HEK293 (cell line): ENCODE data around the gene FBN2.
A peak's percentile ranks its signal among the peaks of the same experiment; 100 is the strongest.

Experiments used
- GLI4 ChIP-seq: fragments of 450-650 bp; formaldehyde crosslinking; IDR thresholded peaks from 2 replicates; pipeline ENCODE4 v1.5.1; 2016; ENCODE audit warnings: missing biosample characterization, missing genetic modification characterization
- GLIS2 ChIP-seq: fragments of 450-650 bp; formaldehyde crosslinking; IDR thresholded peaks from 2 replicates; pipeline ENCODE4 v1.5.1; 2016; ENCODE audit warnings: missing biosample characterization, missing genetic modification characterization
- KLF16 ChIP-seq: fragments of 450-650 bp; formaldehyde crosslinking; IDR thresholded peaks from 2 replicates; pipeline ENCODE4 v1.5.1; 2017; ENCODE audit warnings: missing biosample characterization, missing genetic modification characterization
- OVOL3 ChIP-seq: fragments of 450-650 bp; formaldehyde crosslinking; IDR thresholded peaks from 2 replicates; pipeline ENCODE4 v1.5.1; 2016; ENCODE audit warnings: missing biosample characterization, missing genetic modification characterization
- SCRT1 ChIP-seq: fragments of 450-650 bp; formaldehyde crosslinking; IDR thresholded peaks from 2 replicates; pipeline ENCODE4 v1.5.1; 2016; ENCODE audit warnings: missing biosample characterization, missing genetic modification characterization, borderline replicate concordance
- SCRT2 ChIP-seq: fragments of 450-650 bp; formaldehyde crosslinking; IDR thresholded peaks from 2 replicates; pipeline ENCODE4 v1.5.1; 2016; ENCODE audit warnings: missing biosample characterization, missing genetic modification characterization
- SP7 ChIP-seq: fragments of 450-650 bp; formaldehyde crosslinking; IDR thresholded peaks from 2 replicates; pipeline ENCODE4 v1.5.1; 2016; ENCODE audit warnings: missing biosample characterization, missing genetic modification characterization
- WT1 ChIP-seq: fragments of 450-650 bp; formaldehyde crosslinking; IDR thresholded peaks from 2 replicates; pipeline ENCODE4 v1.5.1; 2016; ENCODE audit warnings: missing biosample characterization, missing genetic modification characterization
- YY2 ChIP-seq: fragments of 450-650 bp; formaldehyde crosslinking; IDR thresholded peaks from 2 replicates; pipeline ENCODE4 v1.5.1; 2016; ENCODE audit warnings: missing biosample characterization, missing genetic modification characterization
- ZBTB20 ChIP-seq: fragments of 450-650 bp; formaldehyde crosslinking; IDR thresholded peaks from 2 replicates; pipeline ENCODE4 v1.5.1; 2016; ENCODE audit warnings: missing biosample characterization, missing genetic modification characterization
- ZBTB8A ChIP-seq: fragments of 450-650 bp; formaldehyde crosslinking; IDR thresholded peaks from 2 replicates; pipeline ENCODE4 v1.5.1; 2016; ENCODE audit warnings: missing biosample characterization, missing genetic modification characterization
- ZEB2 ChIP-seq: fragments of 450-650 bp; formaldehyde crosslinking; IDR thresholded peaks from 2 replicates; pipeline ENCODE4 v1.5.1; 2016; ENCODE audit warnings: missing biosample characterization, missing genetic modification characterization
- ZFHX2 ChIP-seq: fragments of 450-650 bp; formaldehyde crosslinking; conservative IDR thresholded peaks from 2 replicates; pipeline ENCODE4 v1.5.1; 2016; ENCODE audit warnings: missing biosample characterization, missing genetic modification characterization
- ZFP41 ChIP-seq: fragments of 450-650 bp; formaldehyde crosslinking; IDR thresholded peaks from 2 replicates; pipeline ENCODE4 v1.5.1; 2016; ENCODE audit warnings: missing biosample characterization, missing genetic modification characterization, borderline replicate concordance
- ZNF138 ChIP-seq: fragments of 450-650 bp; formaldehyde crosslinking; IDR thresholded peaks from 2 replicates; pipeline ENCODE4 v1.5.1; 2016; ENCODE audit warnings: missing biosample characterization, missing genetic modification characterization, borderline replicate concordance
- ZNF174 ChIP-seq: fragments of 450-650 bp; formaldehyde crosslinking; IDR thresholded peaks from 2 replicates; pipeline ENCODE4 v1.5.0; 2017; ENCODE audit warnings: missing biosample characterization, mild to moderate bottlenecking, missing genetic modification characterization
- ZNF2 ChIP-seq: fragments of 450-650 bp; formaldehyde crosslinking; IDR thresholded peaks from 2 replicates; pipeline ENCODE4 v1.5.1; 2016; ENCODE audit warnings: missing biosample characterization, missing genetic modification characterization
- ZNF211 ChIP-seq: fragments of 450-650 bp; formaldehyde crosslinking; IDR thresholded peaks from 2 replicates; pipeline ENCODE4 v1.5.1; 2016; ENCODE audit warnings: low read depth, missing biosample characterization, missing genetic modification characterization
- ZNF214 ChIP-seq: fragments of 450-650 bp; formaldehyde crosslinking; IDR thresholded peaks from 2 replicates; pipeline ENCODE4 v1.5.1; 2017; ENCODE audit warnings: missing biosample characterization, mild to moderate bottlenecking, missing genetic modification characterization, borderline replicate concordance
- ZNF24 ChIP-seq: fragments of 450-650 bp; formaldehyde crosslinking; IDR thresholded peaks from 2 replicates; pipeline ENCODE4 v1.5.1; 2016; ENCODE audit warnings: missing biosample characterization, missing genetic modification characterization
- ZNF248 ChIP-seq: fragments of 450-650 bp; formaldehyde crosslinking; IDR thresholded peaks from 2 replicates; pipeline ENCODE4 v1.5.1; 2017; ENCODE audit warnings: missing biosample characterization, missing genetic modification characterization
- ZNF292 ChIP-seq: fragments of 450-650 bp; formaldehyde crosslinking; IDR thresholded peaks from 2 replicates; pipeline ENCODE4 v1.5.1; 2016; ENCODE audit warnings: low read depth, missing biosample characterization, missing genetic modification characterization, borderline replicate concordance
- ZNF473 ChIP-seq: fragments of 450-650 bp; formaldehyde crosslinking; IDR thresholded peaks from 2 replicates; pipeline ENCODE4 v1.5.1; 2017; ENCODE audit warnings: missing biosample characterization, missing genetic modification characterization
- ZNF510 ChIP-seq: fragments of 450-650 bp; formaldehyde crosslinking; IDR thresholded peaks from 2 replicates; pipeline ENCODE4 v1.5.1; 2018; ENCODE audit warnings: mild to moderate bottlenecking, missing genetic modification characterization, missing biosample characterization; ENCODE audit not compliant: insufficient replicate concordance
- ZNF548 ChIP-seq: fragments of 450-650 bp; formaldehyde crosslinking; IDR thresholded peaks from 2 replicates; pipeline ENCODE4 v1.5.1; 2016; ENCODE audit warnings: missing biosample characterization, missing genetic modification characterization
- ZNF561 ChIP-seq: fragments of 450-650 bp; IDR thresholded peaks from 2 replicates; pipeline ENCODE4 v1.5.1; 2018; ENCODE audit warnings: missing biosample characterization, missing genetic modification characterization, borderline replicate concordance
- ZNF596 ChIP-seq: fragments of 450-650 bp; IDR thresholded peaks from 2 replicates; pipeline ENCODE4 v1.5.0; 2018; ENCODE audit warnings: missing biosample characterization, mild to moderate bottlenecking, missing genetic modification characterization, moderate library complexity
- ZNF623 ChIP-seq: fragments of 450-650 bp; formaldehyde crosslinking; IDR thresholded peaks from 2 replicates; pipeline ENCODE4 v1.5.1; 2016; ENCODE audit warnings: missing biosample characterization, missing genetic modification characterization
- ZNF654 ChIP-seq: fragments of 450-650 bp; formaldehyde crosslinking; IDR thresholded peaks from 2 replicates; pipeline ENCODE4 v1.5.1; 2016; ENCODE audit warnings: low read depth, missing biosample characterization, missing genetic modification characterization
- ZNF837 ChIP-seq: fragments of 450-650 bp; formaldehyde crosslinking; IDR thresholded peaks from 2 replicates; pipeline ENCODE4 v1.5.1; 2016; ENCODE audit warnings: missing biosample characterization, missing genetic modification characterization
- ZNF843 ChIP-seq: fragments of 450-650 bp; formaldehyde crosslinking; IDR thresholded peaks from 2 replicates; pipeline ENCODE4 v1.5.1; 2016; ENCODE audit warnings: missing biosample characterization, missing genetic modification characterization
- ZSCAN23 ChIP-seq: fragments of 450-650 bp; formaldehyde crosslinking; IDR thresholded peaks from 2 replicates; pipeline ENCODE4 v1.5.1; 2016; ENCODE audit warnings: missing biosample characterization, missing genetic modification characterization
- ZSCAN30 ChIP-seq: fragments of 450-650 bp; IDR thresholded peaks from 2 replicates; pipeline ENCODE4 v1.5.1; 2018; ENCODE audit warnings: missing biosample characterization, mild to moderate bottlenecking, missing genetic modification characterization, moderate library complexity
- ZXDB ChIP-seq: fragments of 450-650 bp; formaldehyde crosslinking; IDR thresholded peaks from 2 replicates; pipeline ENCODE4 v1.5.1; 2016; ENCODE audit warnings: missing biosample characterization, missing genetic modification characterization
- TF ChIP-seq, protein P1 (sequence below): fragments of 450-650 bp; formaldehyde crosslinking; conservative IDR thresholded peaks from 2 replicates; pipeline ENCODE4 v1.5.1; 2016; ENCODE audit warnings: low read depth, missing biosample characterization, missing genetic modification characterization
- TF ChIP-seq, protein P2 (sequence below): fragments of 450-650 bp; formaldehyde crosslinking; IDR thresholded peaks from 2 replicates; pipeline ENCODE4 v1.5.1; 2017; ENCODE audit warnings: missing biosample characterization, mild to moderate bottlenecking, missing genetic modification characterization, moderate library complexity
- TF ChIP-seq, protein P3 (sequence below): fragments of 450-650 bp; formaldehyde crosslinking; IDR thresholded peaks from 2 replicates; pipeline ENCODE4 v1.5.1; 2016; ENCODE audit warnings: missing biosample characterization, missing genetic modification characterization
- TF ChIP-seq, protein P4 (sequence below): fragments of 450-650 bp; formaldehyde crosslinking; IDR thresholded peaks from 2 replicates; pipeline ENCODE4 v1.5.1; 2016; ENCODE audit warnings: missing biosample characterization, missing genetic modification characterization

Gene FBN2

DNA sequence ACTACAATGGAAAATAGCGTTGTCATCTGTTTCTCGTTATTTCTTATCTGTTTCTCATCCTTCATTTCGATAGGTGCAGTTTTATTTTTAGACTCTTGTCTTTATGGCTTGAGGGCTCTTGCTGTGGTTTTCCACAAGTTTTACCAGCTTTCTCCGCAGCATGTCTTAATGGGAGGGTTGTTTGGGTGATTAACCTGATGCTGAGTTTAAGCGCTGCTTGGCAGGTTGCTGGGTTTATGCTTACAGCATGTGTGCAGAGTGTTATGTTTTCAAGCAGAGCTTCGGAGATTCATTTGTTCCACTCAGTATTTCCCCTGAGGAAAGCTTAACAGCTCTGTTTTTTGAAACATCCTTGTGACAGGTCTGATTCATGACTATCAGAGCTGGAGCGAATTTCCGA lies 300.5 kb downstream of the FBN2 start (continued):
- no peak for TF ChIP-seq ZNF24
- TF ChIP-seq, protein P1, sequence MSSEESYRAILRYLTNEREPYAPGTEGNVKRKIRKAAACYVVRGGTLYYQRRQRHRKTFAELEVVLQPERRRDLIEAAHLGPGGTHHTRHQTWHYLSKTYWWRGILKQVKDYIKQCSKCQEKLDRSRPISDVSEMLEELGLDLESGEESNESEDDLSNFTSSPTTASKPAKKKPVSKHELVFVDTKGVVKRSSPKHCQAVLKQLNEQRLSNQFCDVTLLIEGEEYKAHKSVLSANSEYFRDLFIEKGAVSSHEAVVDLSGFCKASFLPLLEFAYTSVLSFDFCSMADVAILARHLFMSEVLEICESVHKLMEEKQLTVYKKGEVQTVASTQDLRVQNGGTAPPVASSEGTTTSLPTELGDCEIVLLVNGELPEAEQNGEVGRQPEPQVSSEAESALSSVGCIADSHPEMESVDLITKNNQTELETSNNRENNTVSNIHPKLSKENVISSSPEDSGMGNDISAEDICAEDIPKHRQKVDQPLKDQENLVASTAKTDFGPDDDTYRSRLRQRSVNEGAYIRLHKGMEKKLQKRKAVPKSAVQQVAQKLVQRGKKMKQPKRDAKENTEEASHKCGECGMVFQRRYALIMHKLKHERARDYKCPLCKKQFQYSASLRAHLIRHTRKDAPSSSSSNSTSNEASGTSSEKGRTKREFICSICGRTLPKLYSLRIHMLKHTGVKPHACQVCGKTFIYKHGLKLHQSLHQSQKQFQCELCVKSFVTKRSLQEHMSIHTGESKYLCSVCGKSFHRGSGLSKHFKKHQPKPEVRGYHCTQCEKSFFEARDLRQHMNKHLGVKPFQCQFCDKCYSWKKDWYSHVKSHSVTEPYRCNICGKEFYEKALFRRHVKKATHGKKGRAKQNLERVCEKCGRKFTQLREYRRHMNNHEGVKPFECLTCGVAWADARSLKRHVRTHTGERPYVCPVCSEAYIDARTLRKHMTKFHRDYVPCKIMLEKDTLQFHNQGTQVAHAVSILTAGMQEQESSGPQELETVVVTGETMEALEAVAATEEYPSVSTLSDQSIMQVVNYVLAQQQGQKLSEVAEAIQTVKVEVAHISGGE = no peak
- TF ChIP-seq ZNF843 (tag by site-specific recombination) = peak; percentile 95
- no peak for TF ChIP-seq ZNF473 (tag by site-specific recombination)
- no peak for TF ChIP-seq ZEB2
- no peak for TF ChIP-seq KLF16 (tag by site-specific recombination)
- TF ChIP-seq, protein P2, sequence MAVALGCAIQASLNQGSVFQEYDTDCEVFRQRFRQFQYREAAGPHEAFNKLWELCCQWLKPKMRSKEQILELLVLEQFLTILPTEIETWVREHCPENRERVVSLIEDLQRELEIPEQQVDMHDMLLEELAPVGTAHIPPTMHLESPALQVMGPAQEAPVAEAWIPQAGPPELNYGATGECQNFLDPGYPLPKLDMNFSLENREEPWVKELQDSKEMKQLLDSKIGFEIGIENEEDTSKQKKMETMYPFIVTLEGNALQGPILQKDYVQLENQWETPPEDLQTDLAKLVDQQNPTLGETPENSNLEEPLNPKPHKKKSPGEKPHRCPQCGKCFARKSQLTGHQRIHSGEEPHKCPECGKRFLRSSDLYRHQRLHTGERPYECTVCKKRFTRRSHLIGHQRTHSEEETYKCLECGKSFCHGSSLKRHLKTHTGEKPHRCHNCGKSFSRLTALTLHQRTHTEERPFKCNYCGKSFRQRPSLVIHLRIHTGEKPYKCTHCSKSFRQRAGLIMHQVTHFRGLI (tag by site-specific recombination) = no peak
- no peak for TF ChIP-seq ZNF510
- no peak for TF ChIP-seq ZNF837 (tag by site-specific recombination)
- no peak for TF ChIP-seq ZFP41
- TF ChIP-seq SCRT2 (tag by site-specific recombination) = peak; percentile 86
- TF ChIP-seq, protein P3, sequence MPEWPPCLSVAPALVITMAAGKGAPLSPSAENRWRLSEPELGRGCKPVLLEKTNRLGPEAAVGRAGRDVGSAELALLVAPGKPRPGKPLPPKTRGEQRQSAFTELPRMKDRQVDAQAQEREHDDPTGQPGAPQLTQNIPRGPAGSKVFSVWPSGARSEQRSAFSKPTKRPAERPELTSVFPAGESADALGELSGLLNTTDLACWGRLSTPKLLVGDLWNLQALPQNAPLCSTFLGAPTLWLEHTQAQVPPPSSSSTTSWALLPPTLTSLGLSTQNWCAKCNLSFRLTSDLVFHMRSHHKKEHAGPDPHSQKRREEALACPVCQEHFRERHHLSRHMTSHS (tag by site-specific recombination) = no peak
- peak; percentile 70 for TF ChIP-seq ZXDB (tag by site-specific recombination)
- no peak for TF ChIP-seq GLI4
- TF ChIP-seq ZNF248 = no peak
- peak; percentile 82 for TF ChIP-seq WT1
- TF ChIP-seq, protein P4, sequence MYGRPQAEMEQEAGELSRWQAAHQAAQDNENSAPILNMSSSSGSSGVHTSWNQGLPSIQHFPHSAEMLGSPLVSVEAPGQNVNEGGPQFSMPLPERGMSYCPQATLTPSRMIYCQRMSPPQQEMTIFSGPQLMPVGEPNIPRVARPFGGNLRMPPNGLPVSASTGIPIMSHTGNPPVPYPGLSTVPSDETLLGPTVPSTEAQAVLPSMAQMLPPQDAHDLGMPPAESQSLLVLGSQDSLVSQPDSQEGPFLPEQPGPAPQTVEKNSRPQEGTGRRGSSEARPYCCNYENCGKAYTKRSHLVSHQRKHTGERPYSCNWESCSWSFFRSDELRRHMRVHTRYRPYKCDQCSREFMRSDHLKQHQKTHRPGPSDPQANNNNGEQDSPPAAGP = no peak
- TF ChIP-seq YY2 (tag by site-specific recombination) = no peak
- TF ChIP-seq ZNF548 (tag by site-specific recombination) = no peak
- TF ChIP-seq SP7 (tag by site-specific recombination) = no peak
- TF ChIP-seq ZBTB8A (tag by site-specific recombination) = peak; percentile 23; the same call in 1 of the 2 replicates
- TF ChIP-seq ZNF292 = no peak
- TF ChIP-seq ZNF596 (tag by site-specific recombination) = peak; percentile 30; the same call in 1 of the 2 replicates
- no peak for TF ChIP-seq ZFHX2 (tag by site-specific recombination)
- TF ChIP-seq OVOL3 (tag by site-specific recombination) = peak; percentile 92
- peak; percentile 37; the same call in 1 of the 2 replicates for TF ChIP-seq ZNF561 (tag by site-specific recombination)
- TF ChIP-seq ZNF138 = no peak
- TF ChIP-seq ZSCAN30 (tag by site-specific recombination) = peak; percentile 67; the same call in 1 of the 2 replicates
- TF ChIP-seq ZNF2 = 0 out of 2 replicates have a peak, but pooled peaks have one; percentile 60
- no peak for TF ChIP-seq ZBTB20 (tag by site-specific recombination)
- no peak for TF ChIP-seq GLIS2 (tag by site-specific recombination)
- no peak for TF ChIP-seq ZNF654 (tag by site-specific recombination)
- TF ChIP-seq SCRT1 (tag by site-specific recombination) = peak; percentile 97
- TF ChIP-seq ZNF623 (tag by site-specific recombination) = no peak
- TF ChIP-seq ZNF211 (tag by site-specific recombination) = no peak
- TF ChIP-seq ZNF214 (tag by site-specific recombination) = no peak
- no peak for TF ChIP-seq ZNF174 (tag by site-specific recombination)
- TF ChIP-seq ZSCAN23 (tag by site-specific recombination) = no peak
